HG02885 (cell line): ENCODE measurements around the gene VSX2.

ENCODE experiments used
- ATAC-seq: cut with Tn5 transposase; IDR thresholded peaks from one replicate; pipeline ENCODE4 v1.9.1; 2021; ENCODE audit warnings: mild to moderate bottlenecking; ENCODE audit not compliant: unreplicated experiment, poor library complexity

VSX2 gene

GRCh38 chr14:74220991-74221390 lies 18.3 kb upstream of the VSX2 start:
- ATAC-seq: no peak

GRCh38 chr14:74221741-74222140 lies 17.5 kb upstream of the VSX2 start:
- no peak for ATAC-seq

GRCh38 chr14:74223016-74223415 lies 16.2 kb upstream of the VSX2 start:
- no peak for ATAC-seq

DNA sequence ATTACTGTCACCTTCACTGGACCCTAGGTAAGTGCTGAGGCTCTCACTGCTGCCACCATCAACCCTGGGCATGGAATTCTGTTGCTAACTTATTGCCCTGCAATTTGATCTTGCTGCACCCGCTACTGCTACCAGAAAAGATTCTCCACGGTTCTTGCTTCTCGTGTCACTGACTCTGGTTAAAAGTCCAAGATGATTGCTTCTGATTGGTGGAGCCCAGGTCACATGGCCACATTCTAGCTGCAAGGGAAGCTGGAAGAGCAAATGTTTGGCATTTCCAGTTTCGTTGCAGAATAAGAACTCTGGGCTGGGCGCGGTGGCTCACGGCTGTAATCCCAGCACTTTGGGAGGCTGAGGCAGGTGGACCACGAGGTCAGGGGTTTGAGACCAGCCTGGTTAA lies 7.5 kb upstream of the VSX2 start:
- no peak for ATAC-seq

DNA sequence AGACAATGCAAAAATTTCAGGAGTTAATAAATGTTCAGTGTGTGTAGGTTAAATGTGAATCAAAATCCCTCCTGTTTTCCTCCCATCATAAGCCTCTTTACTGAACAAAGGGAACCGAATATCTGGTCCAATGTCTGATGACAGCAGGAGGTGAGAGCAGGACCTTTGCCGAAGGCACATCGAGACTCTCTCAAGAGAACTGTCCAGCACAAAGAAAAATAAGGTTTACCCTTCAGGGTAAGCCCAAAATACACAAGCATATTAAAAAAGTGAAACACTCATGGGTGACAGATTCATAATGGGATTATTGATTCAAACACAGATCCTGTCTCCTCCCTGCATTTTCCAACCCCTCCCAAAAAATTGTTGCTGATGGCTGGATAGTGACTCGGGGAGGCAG lies 4.2 kb upstream of the VSX2 start:
- no peak for ATAC-seq

GRCh38 chr14:74237441-74237840 lies 1.8 kb upstream of the VSX2 start:
- no peak for ATAC-seq

GRCh38 chr14:74239848-74240793 lies 872 bp downstream of the VSX2 start:
- ATAC-seq: no peak

- no peak for ATAC-seq
These were observed 1.8 kb downstream of the VSX2 start for GRCh38 chr14:74240794-74241651.

GRCh38 chr14:74241652-74242017 lies 2.4 kb downstream of the VSX2 start:
- ATAC-seq: no peak

- ATAC-seq: no peak
These were observed 3.0 kb downstream of the VSX2 start for GRCh38 chr14:74242021-74242779.

DNA sequence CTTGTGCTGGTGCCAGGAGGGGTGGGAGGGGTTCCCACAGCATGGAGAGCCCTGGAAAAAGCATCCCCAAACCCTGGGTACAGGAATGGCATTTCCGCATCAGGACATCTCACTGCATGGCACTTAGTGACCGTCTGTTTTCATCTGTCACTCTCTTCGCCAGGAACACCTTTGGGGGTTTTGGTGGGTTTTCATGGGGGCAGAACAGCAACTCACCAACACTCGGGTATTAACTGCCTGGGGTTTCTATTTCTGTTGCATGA lies 3.5 kb downstream of the VSX2 start:
- no peak for ATAC-seq

DNA sequence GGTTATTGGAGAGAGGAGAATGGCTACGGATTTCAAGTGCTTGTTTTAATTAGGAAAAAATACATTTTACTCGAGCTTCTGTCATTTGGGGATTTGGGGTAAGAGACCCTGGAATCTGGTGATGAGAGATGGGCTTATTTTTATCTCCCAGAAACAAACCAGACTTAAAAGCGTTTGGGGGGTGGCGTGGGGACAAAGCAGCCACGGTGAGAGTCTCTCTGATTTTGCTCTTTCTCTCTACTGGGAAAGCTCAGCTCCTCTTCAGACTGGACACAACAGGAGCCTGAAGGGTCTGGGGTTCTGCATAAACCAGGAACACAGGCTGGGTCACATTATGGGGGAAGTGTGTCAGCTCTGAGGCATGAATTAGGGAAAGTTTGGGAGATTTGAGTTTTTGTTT lies 3.8 kb downstream of the VSX2 start:
- ATAC-seq: no peak

GRCh38 chr14:74244115-74244514 lies 4.9 kb downstream of the VSX2 start:
- ATAC-seq: no peak

GRCh38 chr14:74245292-74245691 lies 6.0 kb downstream of the VSX2 start:
- no peak for ATAC-seq

GRCh38 chr14:74246542-74246941 lies 7.3 kb downstream of the VSX2 start:
- no peak for ATAC-seq

DNA sequence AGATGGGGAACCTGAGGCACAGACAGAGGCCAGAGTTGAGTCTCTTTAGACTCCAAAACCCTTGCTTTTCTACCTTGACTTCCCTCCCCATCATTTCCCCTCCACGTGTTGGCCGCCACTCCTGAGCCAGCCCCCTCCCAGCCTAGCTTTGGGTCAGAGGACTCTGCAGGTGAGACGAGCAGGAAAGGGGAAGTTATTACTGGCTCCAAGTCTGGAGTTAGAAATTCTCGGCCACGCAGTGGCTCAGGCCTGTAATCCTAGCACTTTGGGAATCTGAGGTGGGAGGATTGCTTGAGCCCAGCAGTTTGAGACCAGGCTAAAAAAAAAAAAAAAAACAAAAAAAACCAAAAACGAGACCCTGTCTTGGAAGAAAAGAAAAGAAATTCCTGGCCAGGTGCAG lies 8.8 kb downstream of the VSX2 start:
- no peak for ATAC-seq

DNA sequence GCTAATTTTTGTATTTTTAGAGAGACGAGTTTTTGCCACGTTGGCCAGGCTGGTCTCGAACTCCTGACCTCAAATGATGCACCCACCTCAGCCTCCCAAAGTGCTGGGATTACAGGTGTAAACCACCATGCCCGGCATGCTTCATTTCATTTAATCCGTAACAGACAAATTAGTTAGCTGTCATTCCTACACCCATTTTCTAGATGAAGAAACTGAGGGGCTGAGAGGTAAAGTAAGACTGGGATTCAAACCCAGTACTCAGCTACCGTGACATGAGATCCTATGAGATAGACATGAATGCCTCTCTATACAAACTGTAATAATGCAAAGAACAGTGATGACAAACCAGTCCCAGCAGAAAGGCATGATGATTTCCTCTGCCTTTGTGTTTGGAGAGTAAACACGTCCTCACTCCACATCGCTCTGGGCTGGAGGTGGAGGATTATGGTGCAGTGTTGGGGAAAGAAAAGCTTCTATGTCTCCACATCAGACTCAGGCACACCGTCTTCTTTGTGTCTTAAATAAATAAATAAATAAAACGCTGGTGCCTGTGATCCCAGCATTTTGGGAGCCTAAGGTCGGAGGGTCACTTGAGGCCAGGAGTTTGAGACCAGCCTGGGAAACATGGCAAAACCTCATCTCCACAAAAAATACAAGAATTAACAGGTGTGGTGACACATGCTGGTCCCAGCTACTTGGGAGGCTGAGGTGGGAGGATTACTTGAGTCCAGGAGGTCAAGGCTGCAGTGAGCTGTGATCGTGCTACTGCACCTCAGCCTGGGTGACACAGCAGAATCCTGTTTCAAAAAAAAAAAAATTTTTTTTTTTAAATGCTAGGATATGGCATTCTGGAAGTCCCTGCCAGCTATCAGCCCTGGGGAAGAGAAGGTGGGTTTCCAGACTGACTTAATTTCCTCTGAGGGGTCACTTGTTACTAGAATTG lies 10.5 kb downstream of the VSX2 start:
- no peak for ATAC-seq

GRCh38 chr14:74255281-74255680 lies 16.0 kb downstream of the VSX2 start:
- no peak for ATAC-seq

DNA sequence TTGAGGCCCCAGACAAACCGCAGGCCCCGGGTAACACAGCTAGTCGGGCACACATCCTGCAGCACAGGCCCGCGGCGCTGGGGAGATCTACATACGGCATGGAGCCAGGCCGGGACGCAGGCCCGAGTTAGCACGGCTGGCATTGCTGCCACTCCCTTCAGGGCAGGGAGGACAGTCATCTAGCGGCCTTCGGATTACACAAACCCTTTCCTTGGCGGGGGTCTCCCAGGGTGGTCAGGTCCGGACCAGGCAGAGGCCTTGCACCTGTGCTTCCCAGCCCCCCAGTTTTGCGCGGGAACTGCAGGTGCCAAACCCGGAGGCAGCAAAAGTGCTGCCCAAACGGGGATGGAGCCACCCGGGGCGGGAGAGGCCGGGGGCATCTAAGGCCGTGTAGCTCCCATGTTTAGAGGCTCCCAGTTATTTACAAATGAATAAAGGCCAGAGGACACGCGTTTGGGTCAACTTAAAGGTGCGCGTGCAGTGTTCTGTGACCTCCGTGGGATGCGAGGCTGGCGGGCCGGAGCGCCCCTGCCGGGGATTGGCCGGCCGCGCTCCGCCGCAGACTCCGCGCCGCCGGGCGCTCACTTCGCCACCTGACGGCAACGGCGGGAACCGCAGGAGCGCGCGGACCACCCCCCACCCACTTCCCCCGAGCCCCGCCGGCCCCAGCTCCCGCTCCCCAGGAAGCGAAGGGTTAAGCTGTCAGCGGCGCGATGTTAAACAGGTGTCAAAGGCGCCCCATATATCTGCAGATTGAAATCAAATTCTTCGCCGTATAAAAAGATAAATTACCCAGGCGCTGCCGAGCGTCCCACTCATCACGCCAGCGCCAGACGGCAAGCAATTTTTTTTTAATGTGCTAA lies 18.1 kb downstream of the VSX2 start:
- ATAC-seq: peak; percentile 78
